Fibroblast of peridontal ligament (primary cell): ENCODE results near the gene SCARF2.
"Not testable (repeated sequence)": the region's sequence is repeated elsewhere in the genome, so short reads cannot be mapped to it uniquely, and the experiment has no call there.

Source experiments
- DNase-seq: peaks from one replicate; pipeline ENCODE4 v3.0.0-alpha.2; 2010; ENCODE audit errors: extremely low read depth

SCARF2 gene

GRCh38 chr22:20463324-20464095 is 25.9 kb upstream of the SCARF2 start:
- no peak for DNase-seq

DNA sequence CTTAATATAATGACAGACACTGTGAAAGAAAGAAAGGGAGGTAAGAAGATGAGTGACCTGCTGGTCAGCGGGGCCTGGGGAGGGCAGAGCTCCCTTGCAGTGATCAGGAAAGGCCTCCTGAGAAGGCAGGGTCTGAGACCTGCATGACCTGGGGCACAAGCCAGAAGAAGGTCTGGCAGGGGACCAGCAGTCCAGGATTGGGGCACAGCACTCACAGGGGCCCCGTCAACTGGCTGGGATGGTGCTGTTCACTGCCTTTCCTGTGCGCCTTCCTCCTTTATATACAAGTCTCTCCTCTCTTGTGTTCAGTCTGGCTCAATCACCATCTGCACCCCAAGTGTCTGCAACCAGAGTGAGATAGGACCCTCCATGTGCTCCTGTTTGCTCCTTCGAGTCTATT is 22.2 kb upstream of the SCARF2 start:
- no peak for DNase-seq

GRCh38 chr22:20459152-20459542 is 21.5 kb upstream of the SCARF2 start:
- DNase-seq: no peak

DNA sequence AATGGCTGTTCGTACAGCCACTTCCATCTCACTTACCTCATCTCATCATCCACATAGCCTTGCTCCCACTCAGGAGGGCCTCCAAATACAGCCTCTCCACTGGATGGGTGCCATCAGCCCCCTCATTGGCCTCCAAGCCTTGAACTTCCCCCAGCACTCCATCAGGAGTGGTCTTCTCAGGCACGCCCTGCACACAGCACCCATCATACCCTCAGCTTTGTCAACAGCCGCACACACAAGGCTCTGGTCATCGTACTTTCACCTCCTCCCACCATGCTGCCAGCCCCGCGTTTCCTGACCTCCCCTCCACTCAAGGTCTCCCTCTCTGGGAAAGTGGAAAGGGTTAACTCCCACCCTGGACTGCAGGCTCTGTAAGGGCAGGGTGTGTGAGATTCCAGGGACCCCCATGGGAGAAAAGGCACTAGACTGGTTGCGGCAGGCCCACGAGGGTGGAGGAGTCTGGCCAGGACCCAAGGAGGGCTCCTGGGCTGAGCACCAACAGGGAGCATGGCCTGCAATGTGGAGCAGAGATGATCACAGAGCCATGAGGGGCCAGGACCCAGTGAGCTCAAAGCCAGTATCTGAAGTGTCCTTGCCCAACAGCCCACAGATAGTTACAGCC is 21.0 kb upstream of the SCARF2 start:
- no peak for DNase-seq

- DNase-seq: no peak
Measured at GRCh38 chr22:20457506-20458240, 20.0 kb upstream of the SCARF2 start.

- DNase-seq: no peak
Measured at GRCh38 chr22:20456722-20457076, 19.1 kb upstream of the SCARF2 start.

GRCh38 chr22:20456064-20456721 is 18.6 kb upstream of the SCARF2 start:
- peak; percentile 84 for DNase-seq

- DNase-seq: no peak
Measured at GRCh38 chr22:20455709-20456063, 18.1 kb upstream of the SCARF2 start.

DNA sequence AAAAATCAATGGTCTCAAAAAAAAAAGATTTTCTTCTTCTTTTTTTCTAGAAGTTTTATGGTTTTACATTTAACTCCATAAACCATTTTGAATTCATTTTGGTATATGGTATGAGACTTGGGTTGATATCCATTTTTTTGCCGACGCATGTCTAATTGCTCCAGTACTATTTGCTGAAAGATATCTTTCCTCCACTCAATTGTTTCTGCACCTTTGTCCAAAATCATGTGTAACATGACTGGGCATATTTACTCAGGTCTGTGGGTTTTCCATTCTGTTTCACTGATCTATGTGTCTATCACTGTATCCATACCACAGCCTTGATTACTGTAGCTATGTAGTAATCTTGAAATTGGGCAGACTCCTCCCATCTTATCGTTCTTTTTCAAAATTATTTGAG is 15.6 kb upstream of the SCARF2 start:
- DNase-seq: no peak

GRCh38 chr22:20451920-20452319 is 14.3 kb upstream of the SCARF2 start:
- DNase-seq: no peak

- DNase-seq: not testable (repeated sequence)
Measured at GRCh38 chr22:20451129-20451778, 13.6 kb upstream of the SCARF2 start.

- no peak for DNase-seq
Measured at GRCh38 chr22:20450551-20450906, 12.9 kb upstream of the SCARF2 start.

- DNase-seq: no peak
Measured at GRCh38 chr22:20449819-20450550, 12.4 kb upstream of the SCARF2 start.

DNA sequence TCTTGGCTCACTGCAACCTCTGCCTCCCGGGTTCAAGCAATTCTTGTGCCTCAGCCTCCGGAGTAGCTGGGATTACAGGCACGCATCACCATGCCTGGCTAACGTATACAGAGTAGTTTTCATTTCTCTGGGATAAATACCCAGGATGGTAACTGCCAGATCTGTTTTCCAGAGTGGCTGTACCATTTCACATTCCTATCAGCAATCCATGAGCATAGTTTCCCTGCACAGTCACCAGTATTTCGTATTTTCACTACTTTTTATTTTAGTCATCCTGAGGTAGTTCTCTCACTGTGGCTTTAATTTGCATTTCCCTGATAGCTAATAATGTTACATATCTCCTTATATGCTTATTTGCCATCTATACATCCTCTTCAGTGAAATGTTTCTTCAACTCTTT is 11.0 kb upstream of the SCARF2 start:
- DNase-seq: no peak

DNA sequence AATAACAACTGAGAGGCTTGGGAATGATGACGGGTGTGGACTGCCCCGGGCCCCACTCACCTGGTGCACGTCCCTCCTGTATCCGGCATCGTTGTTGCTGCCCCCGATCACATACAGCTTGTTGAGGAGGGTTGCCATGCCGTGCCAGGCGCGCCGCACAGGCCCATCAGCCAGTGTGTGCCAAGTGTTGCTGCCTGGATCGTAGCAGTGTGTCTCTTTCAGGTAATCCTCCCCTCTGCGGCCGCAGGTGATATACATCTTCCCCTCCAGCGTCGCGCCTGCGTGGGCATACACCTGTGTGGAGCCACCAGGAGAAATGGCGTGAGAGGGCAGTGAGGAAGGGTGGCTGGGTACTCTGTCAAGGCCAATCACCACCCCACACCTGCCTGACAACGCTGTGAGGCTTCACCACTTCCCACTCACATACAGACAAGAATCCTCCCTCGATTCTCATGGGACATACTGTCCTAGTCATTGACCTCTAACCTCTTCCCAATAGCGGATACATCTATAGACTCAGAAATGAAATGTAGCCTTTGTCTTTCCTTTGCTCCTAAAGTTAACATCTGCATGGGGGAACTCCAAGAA is 8.9 kb upstream of the SCARF2 start:
- DNase-seq: no peak

- no peak for DNase-seq
Measured at GRCh38 chr22:20444325-20444724, 6.7 kb upstream of the SCARF2 start.

DNA sequence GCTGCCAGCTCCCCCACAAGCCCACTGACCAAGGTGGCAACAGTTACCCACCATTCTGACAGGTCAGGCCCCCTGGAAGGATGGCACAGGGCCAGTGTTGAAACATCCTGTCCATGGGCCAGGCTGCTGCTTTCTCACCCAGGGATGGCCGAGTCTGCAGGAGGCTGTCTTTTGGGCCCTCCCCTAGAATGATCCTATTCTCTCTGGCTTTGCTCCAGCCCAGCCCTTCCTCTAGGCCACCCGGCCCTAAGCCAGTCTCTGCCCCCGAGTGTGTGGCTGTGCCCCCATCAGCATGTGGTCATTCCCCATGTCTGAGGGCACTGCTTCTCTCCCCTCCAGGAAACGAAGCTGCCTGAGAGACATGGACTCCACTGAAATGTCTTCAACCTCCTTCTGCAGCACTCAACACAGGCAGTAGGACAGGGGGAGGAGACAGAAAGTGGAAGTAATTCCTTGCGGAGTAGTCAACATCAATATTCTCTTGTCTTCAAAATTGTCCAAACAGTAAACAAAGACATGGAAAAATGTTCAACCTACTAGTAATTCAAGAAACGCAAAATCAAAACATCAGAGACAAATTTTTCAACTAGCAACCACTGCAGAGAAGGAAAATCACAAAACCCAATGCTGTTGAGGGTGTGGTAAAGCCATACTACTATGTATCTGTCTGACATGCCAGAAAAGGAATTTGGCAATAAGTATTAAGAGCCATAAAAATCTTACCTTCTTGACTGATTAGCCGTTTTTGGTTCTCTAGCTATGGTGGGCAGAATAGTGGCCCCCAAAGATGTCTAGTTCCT is 5.1 kb upstream of the SCARF2 start:
- no peak for DNase-seq

- no peak for DNase-seq
Measured at GRCh38 chr22:20441631-20442484, 4.2 kb upstream of the SCARF2 start.
